ENCODE results near the gene TIMM50.
"Not testable (repeated sequence)": the region's sequence is repeated elsewhere in the genome, so short reads cannot be mapped to it uniquely, and the experiment has no call there.

TIMM50 gene

GRCh38 chr19:39480337-39481228 is at the start of gene TIMM50:
TIMM50 (plus strand) TSS chr19:39480838; CDS start chr19:39480854, 16 bp downstream.
- DNase-seq = peak; percentile 99

- no peak for DNase-seq
Observed at GRCh38 chr19:39432677-39433025, 48.0 kb upstream of the TIMM50 start.

- no peak for DNase-seq
Observed at GRCh38 chr19:39433480-39434079, 47.1 kb upstream of the TIMM50 start.

- no peak for DNase-seq
Observed at GRCh38 chr19:39434123-39435076, 46.2 kb upstream of the TIMM50 start.

- peak; percentile 99 for DNase-seq
Observed at GRCh38 chr19:39435499-39436349, 44.9 kb upstream of the TIMM50 start, which contains the start of gene RPS16. RPS16 (minus strand) TSS chr19:39435949; CDS start chr19:39435895, 54 bp downstream.

GRCh38 chr19:39436350-39436716 is 44.3 kb upstream of the TIMM50 start:
- no peak for DNase-seq

GRCh38 chr19:39438270-39438934 is 42.2 kb upstream of the TIMM50 start:
- DNase-seq = peak; percentile 75

GRCh38 chr19:39444598-39445195 is 35.9 kb upstream of the TIMM50 start:
- DNase-seq = no peak

GRCh38 chr19:39445196-39446111 is 35.2 kb upstream of the TIMM50 start, which contains the start of gene SUPT5H:
SUPT5H (plus strand) TSS chr19:39445582; CDS start chr19:39445891, 309 bp downstream.
- peak; percentile 98 for DNase-seq

GRCh38 chr19:39446365-39447084 is 34.1 kb upstream of the TIMM50 start:
- DNase-seq = no peak

- peak; percentile 75 for DNase-seq
Observed at GRCh38 chr19:39448271-39448670, 32.4 kb upstream of the TIMM50 start.

GRCh38 chr19:39449116-39449797 is 31.4 kb upstream of the TIMM50 start:
- DNase-seq = no peak

GRCh38 chr19:39451257-39451656 is 29.4 kb upstream of the TIMM50 start:
- DNase-seq = not testable (repeated sequence)

- no peak for DNase-seq
Observed at GRCh38 chr19:39463403-39463802, 17.2 kb upstream of the TIMM50 start.

- DNase-seq = no peak
Observed at GRCh38 chr19:39465956-39466747, 14.5 kb upstream of the TIMM50 start.

- no peak for DNase-seq
Observed at GRCh38 chr19:39467941-39468340, 12.7 kb upstream of the TIMM50 start.

GRCh38 chr19:39469036-39469435 is 11.6 kb upstream of the TIMM50 start:
- no peak for DNase-seq

GRCh38 chr19:39469567-39469966 is 11.1 kb upstream of the TIMM50 start:
- no peak for DNase-seq

Measured in islet precursor cell (in vitro differentiated cells).